SK-N-MC (cell line): ENCODE measurements around the gene C14orf93.

ENCODE experiments used
- EZH2 ChIP-seq: fragments of 200-600 bp; sonication (generic); IDR thresholded peaks from one replicate; pipeline ENCODE4 v1.6.1; 2017; ENCODE audit warnings: antibody characterized with exemption
- POLR2AphosphoS5 ChIP-seq: IDR thresholded peaks from 2 replicates; pipeline ENCODE4 v1.6.1; 2012; ENCODE audit warnings: mild to moderate bottlenecking, low read depth, low read length, borderline replicate concordance

- TF ChIP-seq POLR2AphosphoS5 = no peak
- TF ChIP-seq EZH2 = no peak
These were observed 8.2 kb upstream of the C14orf93 start for GRCh38 chr14:23018107-23018506.
